Activated naive CD8-positive, alpha-beta T cell (primary cell): ENCODE measurements around the gene RNF212B.
A peak's percentile ranks its signal among the peaks of the same experiment; 100 is the strongest.
"Not testable (repeated sequence)": the region's sequence is repeated elsewhere in the genome, so short reads cannot be mapped to it uniquely, and the experiment has no call there.

Source experiments
- H3K27ac Mint-ChIP-seq: one replicate; pipeline ENCODE4 v1.8.0; 2021; ENCODE audit warnings: mixed read lengths
- H3K27me3 Mint-ChIP-seq: one replicate; pipeline ENCODE4 v1.8.0; 2021; ENCODE audit warnings: mixed read lengths
- H3K36me3 Mint-ChIP-seq: one replicate; pipeline ENCODE4 v1.8.0; 2021; ENCODE audit warnings: mixed read lengths
- H3K4me1 Mint-ChIP-seq: one replicate; pipeline ENCODE4 v1.8.0; 2021; ENCODE audit warnings: low read depth, mixed read lengths
- H3K4me3 Mint-ChIP-seq: one replicate; pipeline ENCODE4 v1.8.0; 2021; ENCODE audit warnings: mild to moderate bottlenecking, mixed read lengths
- H3K9me3 Mint-ChIP-seq: one replicate; pipeline ENCODE4 v1.8.0; 2021; ENCODE audit warnings: low read depth, mixed read lengths

The RNF212B gene

DNA sequence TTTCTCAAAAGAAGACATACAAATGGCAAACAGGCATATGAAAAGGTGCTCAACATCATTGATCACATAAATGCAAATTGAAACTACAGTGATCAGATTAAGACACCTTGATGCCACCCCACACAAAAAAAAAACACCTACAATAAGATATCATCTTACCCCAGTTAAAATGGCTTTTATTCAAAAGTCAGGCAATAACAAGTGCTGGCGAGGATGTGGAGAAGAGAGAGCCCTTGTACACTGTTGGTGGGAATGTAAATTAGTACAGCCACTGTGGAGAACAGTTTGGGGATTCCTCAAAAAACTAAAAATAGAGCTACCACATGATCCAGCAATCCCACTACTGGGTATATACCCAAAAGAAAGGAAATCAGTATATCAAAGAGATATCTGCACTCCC is 12.8 kb upstream of the RNF212B start:
- not testable (repeated sequence) for H3K27me3 Mint-ChIP-seq, H3K27ac Mint-ChIP-seq, H3K4me1 Mint-ChIP-seq, H3K4me3 Mint-ChIP-seq, H3K36me3 Mint-ChIP-seq, H3K9me3 Mint-ChIP-seq

GRCh38 chr14:23227566-23227965 is 10.2 kb upstream of the RNF212B start:
- Mint-ChIP-seq H3K27me3 (peaks cover 2% of the 10 kb centered on the region), H3K27ac (no peak overlapping the region), H3K9me3 (no peaks in the 10 kb centered on the region), H3K4me1 (no peaks in the 10 kb centered on the region), H3K36me3 (no peaks in the 10 kb centered on the region), H3K4me3 (no peak overlapping the region)

DNA sequence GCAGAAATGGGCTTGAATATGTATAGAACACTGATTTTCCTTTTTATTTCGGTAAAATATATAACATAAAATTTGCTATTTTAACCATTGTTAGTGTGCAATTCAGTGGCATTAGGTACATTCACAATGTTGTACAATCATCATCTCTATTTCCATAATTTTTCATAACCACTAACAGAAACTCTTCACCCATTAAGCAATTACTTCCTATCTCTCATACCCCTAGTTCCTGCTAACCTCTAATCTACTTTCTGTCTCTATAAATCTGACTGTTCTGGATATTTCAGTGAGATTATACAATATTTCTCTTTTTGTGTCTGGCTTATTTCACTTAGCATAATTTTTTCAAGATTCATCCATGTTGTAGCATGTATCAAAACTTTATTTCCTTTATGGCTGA is 8.9 kb upstream of the RNF212B start:
- no peaks in the 10 kb centered on the region for H3K27me3 Mint-ChIP-seq
- no peaks in the 10 kb centered on the region for H3K4me1 Mint-ChIP-seq
- H3K27ac Mint-ChIP-seq = peak overlapping the region; percentile 41
- no peak overlapping the region for H3K4me3 Mint-ChIP-seq
- no peaks in the 10 kb centered on the region for H3K36me3 Mint-ChIP-seq
- no peaks in the 10 kb centered on the region for H3K9me3 Mint-ChIP-seq

DNA sequence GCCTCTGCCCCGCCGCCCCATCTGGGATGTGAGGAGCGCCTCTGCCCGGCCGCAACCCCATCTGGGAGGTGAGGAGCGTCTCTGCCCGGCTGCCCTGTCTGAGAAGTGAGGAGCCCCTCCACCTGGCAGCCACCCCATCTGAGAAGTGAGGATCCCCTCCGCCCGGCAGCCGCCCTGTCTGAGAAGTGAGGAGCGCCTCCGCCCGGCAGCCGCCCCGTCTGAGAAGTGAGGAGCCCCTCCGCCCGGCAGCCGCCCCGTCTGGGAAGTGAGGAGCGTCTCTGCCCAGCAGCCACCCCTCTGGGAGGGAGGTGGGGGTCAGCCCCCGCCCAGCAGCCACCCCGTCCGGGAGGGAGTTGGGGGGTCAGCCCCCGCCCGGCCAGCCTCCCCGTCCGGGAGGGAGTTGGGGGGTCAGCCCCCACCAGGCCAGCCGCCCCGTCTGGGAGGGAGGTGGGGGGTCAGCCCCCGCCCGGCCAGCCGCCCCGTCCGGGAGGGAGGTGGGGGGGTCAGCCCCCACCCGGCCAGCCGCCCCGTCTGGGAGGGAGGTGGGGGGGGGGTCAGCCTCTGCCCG is 5.4 kb upstream of the RNF212B start:
- not testable (repeated sequence) for H3K4me3 Mint-ChIP-seq, H3K9me3 Mint-ChIP-seq, H3K4me1 Mint-ChIP-seq, H3K27me3 Mint-ChIP-seq, H3K36me3 Mint-ChIP-seq, H3K27ac Mint-ChIP-seq

- Mint-ChIP-seq H3K27me3 (peaks cover 8% of the 10 kb centered on the region), H3K4me3 (no peak overlapping the region), H3K36me3 (no peaks in the 10 kb centered on the region), H3K27ac (no peak overlapping the region), H3K4me1 (peaks cover 4% of the 10 kb centered on the region), H3K9me3 (no peaks in the 10 kb centered on the region)
Observed at GRCh38 chr14:23240661-23241060, 2.9 kb downstream of the RNF212B start.

GRCh38 chr14:23241061-23241715 is 3.5 kb downstream of the RNF212B start:
- not testable (repeated sequence) for H3K36me3 Mint-ChIP-seq, H3K27me3 Mint-ChIP-seq, H3K9me3 Mint-ChIP-seq, H3K4me3 Mint-ChIP-seq, H3K27ac Mint-ChIP-seq, H3K4me1 Mint-ChIP-seq

DNA sequence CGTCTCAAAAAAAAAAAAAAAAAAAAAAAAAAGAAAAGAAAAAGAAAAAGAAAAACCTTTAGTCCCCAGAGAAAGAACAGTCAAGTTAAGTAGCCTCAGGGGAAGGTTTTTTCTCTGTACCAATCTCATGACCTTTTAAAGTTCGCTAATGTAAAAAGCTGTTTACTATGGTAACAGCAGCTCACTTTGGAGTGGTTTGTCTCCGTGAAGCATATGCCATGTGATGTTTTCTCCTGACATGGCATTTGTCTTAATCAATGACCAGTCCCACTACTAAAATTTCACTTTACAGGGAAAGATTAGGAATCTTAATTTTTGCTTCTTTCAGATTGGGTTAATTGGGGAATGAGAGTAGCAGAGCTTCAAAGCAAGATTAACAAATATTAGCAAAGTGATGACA is 4.3 kb downstream of the RNF212B start:
- H3K27ac Mint-ChIP-seq = no peak overlapping the region
- peaks cover 4% of the 10 kb centered on the region for H3K4me1 Mint-ChIP-seq
- no peak overlapping the region for H3K4me3 Mint-ChIP-seq
- peaks cover 7% of the 10 kb centered on the region for H3K27me3 Mint-ChIP-seq
- no peaks in the 10 kb centered on the region for H3K9me3 Mint-ChIP-seq
- no peaks in the 10 kb centered on the region for H3K36me3 Mint-ChIP-seq

GRCh38 chr14:23243066-23243465 is 5.3 kb downstream of the RNF212B start:
- H3K4me3 Mint-ChIP-seq = no peak overlapping the region
- H3K27ac Mint-ChIP-seq = no peak overlapping the region
- no peaks in the 10 kb centered on the region for H3K36me3 Mint-ChIP-seq
- peaks cover 7% of the 10 kb centered on the region for H3K27me3 Mint-ChIP-seq
- no peaks in the 10 kb centered on the region for H3K9me3 Mint-ChIP-seq
- H3K4me1 Mint-ChIP-seq = no peaks in the 10 kb centered on the region

DNA sequence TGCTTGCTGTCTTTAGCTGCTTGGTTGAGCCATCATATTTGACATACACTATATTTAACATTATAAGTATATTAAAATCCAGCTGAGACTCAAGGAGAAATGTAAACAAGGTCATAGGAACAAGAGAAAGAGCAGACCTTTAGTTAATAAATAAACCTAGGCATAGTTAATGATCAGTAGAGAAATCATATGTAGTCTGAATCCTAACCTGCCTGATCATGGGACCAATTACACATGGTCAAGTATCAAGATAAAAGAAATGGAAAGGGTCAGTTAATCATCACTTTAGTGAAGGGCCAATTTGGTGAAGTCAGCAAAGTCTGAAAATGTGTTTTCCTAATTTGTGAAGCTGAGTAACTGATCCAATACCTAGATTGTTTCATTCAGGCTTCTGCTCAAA is 7.5 kb downstream of the RNF212B start:
- H3K4me3 Mint-ChIP-seq = no peak overlapping the region
- peaks cover 9% of the 10 kb centered on the region for H3K27me3 Mint-ChIP-seq
- H3K27ac Mint-ChIP-seq = no peak overlapping the region
- no peaks in the 10 kb centered on the region for H3K4me1 Mint-ChIP-seq
- no peaks in the 10 kb centered on the region for H3K9me3 Mint-ChIP-seq
- no peaks in the 10 kb centered on the region for H3K36me3 Mint-ChIP-seq

- Mint-ChIP-seq H3K36me3 (no peaks in the 10 kb centered on the region), H3K4me3 (no peak overlapping the region), H3K27ac (no peak overlapping the region), H3K4me1 (no peaks in the 10 kb centered on the region), H3K9me3 (no peaks in the 10 kb centered on the region), H3K27me3 (peaks cover 7% of the 10 kb centered on the region)
Observed at GRCh38 chr14:23248601-23249000, 10.9 kb downstream of the RNF212B start.

GRCh38 chr14:23249824-23250223 is 12.1 kb downstream of the RNF212B start:
- H3K9me3 Mint-ChIP-seq = no peaks in the 10 kb centered on the region
- H3K36me3 Mint-ChIP-seq = no peaks in the 10 kb centered on the region
- peaks cover 7% of the 10 kb centered on the region for H3K27me3 Mint-ChIP-seq
- no peak overlapping the region for H3K4me3 Mint-ChIP-seq
- no peaks in the 10 kb centered on the region for H3K4me1 Mint-ChIP-seq
- H3K27ac Mint-ChIP-seq = no peak overlapping the region

GRCh38 chr14:23252006-23252405 is 14.3 kb downstream of the RNF212B start:
- Mint-ChIP-seq H3K4me1 (no peaks in the 10 kb centered on the region), H3K4me3 (no peak overlapping the region), H3K27ac (no peak overlapping the region), H3K36me3 (no peaks in the 10 kb centered on the region), H3K27me3 (peaks cover 9% of the 10 kb centered on the region), H3K9me3 (no peaks in the 10 kb centered on the region)

GRCh38 chr14:23252420-23253333 is 14.9 kb downstream of the RNF212B start:
- Mint-ChIP-seq H3K36me3 (no peaks in the 10 kb centered on the region), H3K4me3 (no peak overlapping the region), H3K4me1 (no peaks in the 10 kb centered on the region), H3K9me3 (no peaks in the 10 kb centered on the region), H3K27me3 (peaks cover 9% of the 10 kb centered on the region), H3K27ac (no peak overlapping the region)

DNA sequence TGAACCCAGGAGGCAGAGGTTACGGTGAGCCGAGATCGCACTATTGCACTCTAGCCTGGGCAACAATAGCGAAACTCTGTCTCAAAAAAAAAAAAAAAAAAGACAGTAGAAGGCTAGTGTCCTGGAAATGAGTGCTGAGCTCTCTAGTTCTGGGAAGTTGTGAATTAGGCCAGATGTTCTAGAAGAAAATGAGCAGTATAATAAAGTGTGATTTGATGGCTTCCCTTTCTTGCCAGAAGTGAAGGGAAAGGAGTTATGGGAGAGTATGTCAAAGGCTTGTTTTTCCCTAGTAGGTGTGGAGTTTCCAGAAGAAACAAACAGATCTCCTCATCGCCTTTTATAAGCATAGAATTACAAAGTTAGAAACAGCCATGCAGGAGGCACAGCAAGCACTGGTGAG is 20.5 kb downstream of the RNF212B start:
- Mint-ChIP-seq H3K9me3 (no peaks in the 10 kb centered on the region), H3K4me3 (no peak overlapping the region), H3K36me3 (no peaks in the 10 kb centered on the region), H3K27me3 (peaks cover 19% of the 10 kb centered on the region), H3K4me1 (no peaks in the 10 kb centered on the region), H3K27ac (no peak overlapping the region)

GRCh38 chr14:23259426-23259825 is 21.7 kb downstream of the RNF212B start:
- Mint-ChIP-seq H3K27me3 (peaks cover 21% of the 10 kb centered on the region), H3K9me3 (no peaks in the 10 kb centered on the region), H3K36me3 (no peaks in the 10 kb centered on the region)

More at GRCh38 chr14:23259426-23259825, 21.7 kb downstream of the RNF212B start:
- H3K4me3 Mint-ChIP-seq = no peak overlapping the region
- no peaks in the 10 kb centered on the region for H3K4me1 Mint-ChIP-seq
- no peak overlapping the region for H3K27ac Mint-ChIP-seq
